Lower leg skin (tissue), 4 donors: ENCODE measurements around the gene TRAF4. TPM values are rescaled to one million over a fixed set of nuclear protein-coding genes. Genes with fewer than 3 reads are reported as not detected.
A peak's percentile ranks its signal among the peaks of the same experiment; 100 is the strongest.

ENCODE experiments used
- DNase-seq, 2 donors: peaks; one replicate each; pipeline ENCODE4 v3.0.0-alpha.2; 2019; ENCODE audit warnings: low spot score in 2 of 2
- H3K4me3 ChIP-seq: fragments of 200-600 bp; sonication (generic); 2 replicates; pipeline ENCODE4 v1.5.1; 2017; ENCODE audit warnings: mild to moderate bottlenecking, low read depth; ENCODE audit not compliant: poor library complexity, severe bottlenecking
- POLR2A ChIP-seq, 2 donors: fragments of 450-650 bp; IDR thresholded peaks; one replicate each; pipeline ENCODE4 v1.6.1; 2016 to 2017; ENCODE audit warnings: antibody characterized with exemption in 2 of 2, mild to moderate bottlenecking in 1 of 2, moderate library complexity in 1 of 2
- WGBS, 2 donors: methylation state at CpG; one replicate each; pipeline ENCODE4 v1.1.5; 2018; 5-methylcytosine and 5-hydroxymethylcytosine counted together
- intact Hi-C: fragments of 100-400 bp; cut with DNase I; formaldehyde crosslinking; loops from one replicate; pipeline ENCODE4 v1.15.0; 2023; ENCODE audit warnings: low total_unique reads
- total RNA-seq, 4 donors: library from RNA; depleted of rRNA; stranded (reverse); fragments of >200 nt; gene quantifications; one replicate each; pipeline ENCODE4 v1.1.0, GENCODE V29; 2016
- TF ChIP-seq, protein P1 (sequence below), 3 donors: fragments of 450-650 bp; IDR thresholded peaks; one replicate each; pipeline ENCODE4 v1.5.1; 2016; ENCODE audit warnings: antibody characterized with exemption in 3 of 3, mild to moderate bottlenecking in 3 of 3, moderate library complexity in 2 of 3

TRAF4 gene
- total RNA-seq, 4 donors from 2014 or later = 11.0 to 30.9 (median 21.8) TPM

DNA sequence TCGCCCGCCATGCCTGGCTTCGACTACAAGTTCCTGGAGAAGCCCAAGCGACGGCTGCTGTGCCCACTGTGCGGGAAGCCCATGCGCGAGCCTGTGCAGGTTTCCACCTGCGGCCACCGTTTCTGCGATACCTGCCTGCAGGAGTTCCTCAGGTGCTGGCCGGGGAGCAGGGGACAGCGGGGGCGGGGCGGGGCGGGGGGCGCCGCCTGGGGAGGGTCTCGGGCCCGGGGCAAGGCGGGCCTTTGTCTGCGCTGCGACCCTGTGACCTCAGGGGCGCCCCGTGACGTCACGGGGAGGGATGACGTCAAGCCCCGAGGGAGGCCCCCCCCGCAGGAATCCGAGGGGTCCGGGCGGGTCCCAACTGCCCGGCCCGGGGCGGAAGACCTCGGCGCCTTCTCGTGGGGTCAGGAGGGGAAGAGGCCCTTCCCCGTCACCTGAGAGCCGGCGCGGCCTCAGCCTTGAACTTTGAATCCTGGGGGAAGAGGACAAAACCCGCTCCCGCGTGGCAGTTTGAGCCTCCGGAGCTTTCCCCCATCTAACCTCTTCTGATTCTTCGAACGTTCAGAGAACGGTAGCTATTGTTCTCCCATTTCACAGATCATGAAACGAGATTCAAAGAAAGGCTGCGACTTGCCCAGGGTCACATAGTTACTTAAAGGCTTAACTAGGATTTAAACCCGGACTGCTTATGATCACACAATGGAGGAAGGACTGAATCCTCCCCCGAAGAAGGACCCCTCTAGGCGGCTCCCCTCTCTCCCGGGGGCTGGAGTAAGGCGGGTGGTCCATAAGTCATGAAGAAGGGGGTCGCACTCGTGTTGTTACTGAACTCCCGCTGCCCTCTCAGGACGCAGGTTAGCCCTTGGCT is 527 bp downstream of the TRAF4 start:
- H3K4me3 ChIP-seq = peak overlapping the region; percentile 32
- TF ChIP-seq, protein P1, sequence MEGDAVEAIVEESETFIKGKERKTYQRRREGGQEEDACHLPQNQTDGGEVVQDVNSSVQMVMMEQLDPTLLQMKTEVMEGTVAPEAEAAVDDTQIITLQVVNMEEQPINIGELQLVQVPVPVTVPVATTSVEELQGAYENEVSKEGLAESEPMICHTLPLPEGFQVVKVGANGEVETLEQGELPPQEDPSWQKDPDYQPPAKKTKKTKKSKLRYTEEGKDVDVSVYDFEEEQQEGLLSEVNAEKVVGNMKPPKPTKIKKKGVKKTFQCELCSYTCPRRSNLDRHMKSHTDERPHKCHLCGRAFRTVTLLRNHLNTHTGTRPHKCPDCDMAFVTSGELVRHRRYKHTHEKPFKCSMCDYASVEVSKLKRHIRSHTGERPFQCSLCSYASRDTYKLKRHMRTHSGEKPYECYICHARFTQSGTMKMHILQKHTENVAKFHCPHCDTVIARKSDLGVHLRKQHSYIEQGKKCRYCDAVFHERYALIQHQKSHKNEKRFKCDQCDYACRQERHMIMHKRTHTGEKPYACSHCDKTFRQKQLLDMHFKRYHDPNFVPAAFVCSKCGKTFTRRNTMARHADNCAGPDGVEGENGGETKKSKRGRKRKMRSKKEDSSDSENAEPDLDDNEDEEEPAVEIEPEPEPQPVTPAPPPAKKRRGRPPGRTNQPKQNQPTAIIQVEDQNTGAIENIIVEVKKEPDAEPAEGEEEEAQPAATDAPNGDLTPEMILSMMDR (IDR thresholded peaks at IDR 0.05) = no peak
- TF ChIP-seq POLR2A (IDR thresholded peaks at IDR 0.05) = no peak
- DNase-seq = no peak
- 1 to 2% methylated on average over 43 to 46 of the region's 61 CpGs for WGBS, 2 donors
- intact Hi-C loops = no loop called here

DNA sequence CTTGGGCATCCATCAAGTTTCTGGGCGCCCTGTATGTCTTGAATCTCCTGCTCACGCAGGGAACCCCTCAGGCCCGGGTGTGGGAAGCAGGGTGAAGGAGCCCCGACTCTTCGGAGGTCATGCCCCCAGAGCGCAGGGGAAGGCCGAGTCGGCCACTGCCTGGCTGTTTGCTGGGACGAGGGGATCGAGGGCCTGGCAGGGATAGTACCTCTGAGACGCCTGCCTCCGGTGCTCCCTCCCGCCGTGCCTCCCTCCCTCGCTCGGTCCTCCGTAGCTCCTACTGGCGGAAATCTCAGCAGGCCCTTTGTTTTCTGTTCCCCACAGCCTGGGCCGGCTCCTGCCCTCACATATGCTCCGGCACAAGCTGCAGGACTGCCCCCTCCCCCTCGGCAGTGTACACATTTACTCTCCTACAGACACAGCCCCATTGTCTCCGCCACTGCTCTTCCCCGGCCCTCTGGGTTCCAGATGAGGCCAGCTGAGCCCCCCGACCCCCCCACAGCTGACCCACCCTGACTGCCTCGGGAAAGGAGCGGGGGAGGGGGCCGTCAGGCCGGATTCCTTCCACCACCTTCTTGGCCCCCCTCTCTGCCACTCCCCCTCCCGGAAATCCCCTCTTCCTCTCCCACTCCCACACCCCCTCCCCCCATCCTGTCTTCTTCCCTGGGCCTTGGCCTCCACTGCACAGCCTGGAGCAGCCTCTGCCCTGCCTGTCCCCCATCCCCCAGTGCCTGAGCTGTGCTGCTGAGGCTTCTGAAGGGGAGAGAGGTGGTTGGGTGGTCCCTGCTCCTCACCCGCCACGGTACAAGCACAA is 1.4 kb downstream of the TRAF4 start:
- peak overlapping the region; percentile 32 for H3K4me3 ChIP-seq
- 4% methylated on average over 28 to 31 of the region's 31 CpGs for WGBS, 2 donors
- TF ChIP-seq POLR2A (IDR thresholded peaks at IDR 0.05) = no peak
- TF ChIP-seq, protein P1 (IDR thresholded peaks at IDR 0.05) = no peak
- DNase-seq = no peak
- intact Hi-C loops = no loop called here

DNA sequence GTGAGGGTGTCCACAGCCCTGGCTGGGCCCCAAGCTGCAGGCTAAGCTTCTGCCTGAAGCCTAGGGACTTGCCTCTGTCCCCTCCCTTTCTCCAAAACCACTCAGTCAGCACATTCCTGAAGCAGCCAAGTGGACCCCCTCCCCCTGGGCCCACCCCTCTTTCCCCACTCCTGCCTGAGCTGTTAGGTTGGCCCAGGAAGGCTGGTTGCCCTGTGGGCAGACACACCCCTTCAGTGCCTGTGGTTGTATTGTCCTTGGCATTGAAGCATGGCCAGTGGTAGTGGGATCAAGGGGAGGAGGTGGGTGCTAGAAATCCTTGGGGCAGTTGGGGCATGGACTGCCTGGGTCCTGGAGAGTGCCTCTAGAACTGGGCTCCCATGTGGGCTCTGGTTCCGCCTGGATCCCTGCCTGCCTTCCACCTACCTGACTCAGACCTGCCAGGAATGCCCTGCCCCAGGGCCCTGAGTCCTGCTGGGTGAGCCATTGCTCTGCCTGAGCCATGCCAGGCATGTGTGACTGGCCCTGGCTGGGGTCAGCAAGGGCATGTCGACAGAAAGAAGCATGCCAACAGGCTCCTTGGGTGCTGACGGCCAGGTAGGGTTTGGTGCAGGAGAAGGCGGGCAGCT is 2.1 kb downstream of the TRAF4 start:
- no peak for DNase-seq

DNA sequence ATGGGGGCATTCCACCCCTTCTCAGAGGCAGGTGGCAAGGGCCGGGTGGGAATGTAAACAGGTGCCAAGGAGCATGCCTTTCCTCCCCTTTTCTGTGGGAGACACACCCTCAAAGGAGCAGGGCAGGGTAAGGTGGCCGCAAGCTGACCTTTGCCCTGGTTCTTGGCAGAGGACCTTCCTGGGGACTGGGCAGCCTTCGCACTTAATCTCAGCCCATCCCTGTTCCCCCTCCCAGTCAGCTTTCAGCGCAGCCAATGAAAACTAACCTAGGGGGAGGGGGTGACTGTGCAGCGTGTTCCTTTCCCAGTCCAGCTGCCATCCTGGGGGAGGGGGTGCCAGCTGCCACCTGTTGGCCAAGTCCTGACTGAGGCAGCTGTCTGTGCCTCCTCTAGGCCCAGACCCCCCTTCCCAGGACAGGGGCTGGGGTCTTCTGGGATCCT is 2.8 kb downstream of the TRAF4 start:
- WGBS, 2 donors = 33 to 47% methylated on average over 5 of the region's 5 CpGs
- no peak overlapping the region for H3K4me3 ChIP-seq
- TF ChIP-seq POLR2A (IDR thresholded peaks at IDR 0.05) = no peak
- TF ChIP-seq, protein P1 (IDR thresholded peaks at IDR 0.05) = no peak
- no peak for DNase-seq
- intact Hi-C loops = no loop called here

More for the DNA sequence above, 2.1 kb downstream of the TRAF4 start:
- intact Hi-C loops = no loop called here
- WGBS, 2 donors = 58 to 75% methylated on average over 2 to 3 of the region's 4 CpGs
- no peak for TF ChIP-seq POLR2A (IDR thresholded peaks at IDR 0.05)
- TF ChIP-seq, protein P1 (IDR thresholded peaks at IDR 0.05) = no peak
- peak overlapping the region; percentile 1 for H3K4me3 ChIP-seq

DNA sequence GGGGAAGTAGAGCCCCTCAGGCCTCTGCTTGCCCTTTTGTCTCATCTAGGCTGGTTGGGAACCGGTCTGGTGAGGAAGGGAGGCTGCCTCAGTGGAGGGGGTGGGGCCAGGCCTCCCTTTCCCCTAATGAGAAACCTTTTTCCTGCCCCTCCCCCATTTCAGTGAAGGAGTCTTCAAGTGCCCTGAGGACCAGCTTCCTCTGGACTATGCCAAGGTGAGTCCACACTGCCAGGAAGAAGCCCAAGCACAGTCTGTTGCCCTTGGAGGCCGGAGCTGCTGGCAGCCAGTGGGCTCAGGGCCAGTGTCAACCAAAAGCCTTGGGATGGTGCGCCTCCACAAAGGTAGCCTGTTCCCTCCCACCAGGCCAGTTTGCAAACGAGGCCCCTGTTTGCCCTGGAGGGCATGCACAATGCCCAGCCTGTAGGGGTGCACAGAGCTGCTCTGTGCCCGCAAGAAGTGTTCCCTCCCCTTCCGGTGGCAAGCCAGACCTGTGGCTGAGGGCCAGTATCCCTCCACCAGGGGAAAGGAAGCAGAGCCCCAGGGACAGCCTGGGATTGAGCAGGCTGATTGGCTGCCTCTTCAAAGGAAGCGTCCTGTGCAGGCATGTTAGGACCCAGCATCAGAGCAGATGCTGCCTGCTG is 3.4 kb downstream of the TRAF4 start:
- TF ChIP-seq POLR2A (IDR thresholded peaks at IDR 0.05) = no peak
- TF ChIP-seq, protein P1 (IDR thresholded peaks at IDR 0.05) = no peak
- intact Hi-C loops = no loop called here
- no peak overlapping the region for H3K4me3 ChIP-seq
- DNase-seq = no peak
- WGBS, 2 donors = 34 to 47% methylated on average over 4 to 7 of the region's 7 CpGs
